HG03571 (cell line): ENCODE data around the gene PRKD1.
A peak's percentile ranks its signal among the peaks of the same experiment; 100 is the strongest.

Source experiments
- ATAC-seq: cut with Tn5 transposase; IDR thresholded peaks from one replicate; pipeline ENCODE4 v1.9.1; 2021; ENCODE audit not compliant: unreplicated experiment

Gene PRKD1

DNA sequence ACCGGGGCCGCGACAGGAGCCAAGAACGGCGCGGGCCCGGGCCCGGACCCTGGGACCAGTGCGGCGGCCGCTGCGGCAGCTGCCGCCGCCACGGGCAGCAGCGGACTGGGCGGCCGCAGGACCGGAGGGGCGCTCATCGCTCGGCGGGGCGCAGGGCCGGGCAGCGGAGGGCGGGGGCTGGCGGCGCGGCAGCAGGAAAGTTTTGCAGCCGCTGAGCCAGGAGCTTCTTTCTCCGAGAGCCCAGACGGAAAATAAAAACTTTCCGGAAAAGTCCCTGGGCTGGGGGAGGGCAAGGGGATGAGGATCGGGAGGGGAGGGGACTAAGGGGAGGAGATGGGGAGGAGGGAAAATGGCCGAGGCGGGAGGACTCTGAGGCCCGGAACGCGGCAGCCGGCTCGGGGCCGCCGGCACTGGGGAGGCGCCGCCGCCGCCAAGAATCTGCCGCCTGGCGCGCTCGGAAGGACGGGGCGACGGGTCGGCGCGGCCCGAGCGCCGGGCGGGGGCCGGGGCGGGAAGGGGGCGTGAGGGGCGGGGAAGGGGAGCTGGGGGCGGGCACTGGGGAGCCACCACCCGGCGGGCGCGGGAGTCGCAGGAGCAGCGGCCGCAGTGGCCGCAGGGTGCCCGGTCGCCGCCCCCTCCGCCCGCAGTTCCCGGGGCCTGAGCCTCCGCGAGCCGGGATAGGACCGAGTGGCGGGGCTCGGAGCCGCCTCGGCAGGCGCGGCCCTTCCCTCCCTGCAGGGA is at the start of gene PRKD1:
Gene PRKD1, minus strand, starts transcription at position 472 of the 741 bp plus-strand sequence.
- peak; percentile 49 for ATAC-seq

DNA sequence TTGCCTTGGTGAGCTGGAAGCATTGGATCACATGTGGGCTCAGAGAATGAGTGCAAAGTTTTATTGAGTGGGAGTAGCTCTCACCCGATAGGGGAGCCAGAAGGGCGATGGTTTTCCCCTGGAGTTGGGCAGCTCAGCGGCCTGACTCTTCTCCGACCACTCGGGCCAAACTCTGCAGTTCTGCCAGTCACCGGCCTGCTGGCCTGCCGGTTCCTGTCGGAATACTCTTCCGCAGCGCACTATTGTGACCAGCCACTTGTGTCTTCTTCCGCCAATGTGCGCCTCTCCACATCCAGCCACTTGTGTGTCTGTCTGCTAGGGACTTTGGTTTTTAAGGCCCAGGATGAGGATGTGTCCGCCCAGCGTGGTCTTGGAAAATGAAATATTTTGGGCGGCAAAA is 43.5 kb upstream of the PRKD1 start:
- ATAC-seq = no peak

DNA sequence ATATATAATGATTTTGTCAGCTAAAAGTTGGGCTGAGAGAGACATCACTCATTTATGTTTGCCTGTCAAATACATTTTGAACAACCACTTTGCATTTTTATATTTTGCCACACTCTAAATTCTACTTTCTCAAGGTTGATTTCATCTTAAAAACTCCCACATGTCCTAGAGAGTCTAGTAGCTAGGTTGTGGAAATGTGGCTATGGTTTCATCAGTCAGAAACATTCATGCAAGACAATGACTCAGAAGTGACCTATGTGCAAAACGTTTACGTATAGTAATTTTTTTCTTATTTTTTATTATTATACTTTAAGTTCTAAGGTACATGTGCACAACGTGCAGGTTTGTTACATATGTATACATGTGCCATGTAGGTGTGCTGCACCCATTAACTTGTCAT is 27.4 kb upstream of the PRKD1 start:
- no peak for ATAC-seq

DNA sequence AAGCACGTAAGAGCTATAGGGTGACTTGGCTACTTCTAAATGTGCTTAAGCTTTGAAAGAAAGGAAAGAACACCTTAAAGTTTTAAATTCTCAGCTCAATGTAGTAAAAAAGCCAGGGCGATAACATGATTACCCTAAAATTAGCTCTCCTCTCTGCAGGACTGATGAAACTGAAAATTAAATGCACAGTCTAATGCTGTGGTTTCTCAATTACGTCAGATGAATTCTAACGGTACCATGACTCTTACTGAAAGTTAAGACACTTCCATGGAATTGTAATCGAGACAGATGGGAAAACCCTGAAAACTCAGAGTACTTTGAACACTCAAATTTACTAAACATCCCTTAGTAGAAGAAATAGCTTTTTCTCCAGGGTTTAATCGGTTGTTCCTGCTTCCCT is 25.9 kb upstream of the PRKD1 start:
- no peak for ATAC-seq

DNA sequence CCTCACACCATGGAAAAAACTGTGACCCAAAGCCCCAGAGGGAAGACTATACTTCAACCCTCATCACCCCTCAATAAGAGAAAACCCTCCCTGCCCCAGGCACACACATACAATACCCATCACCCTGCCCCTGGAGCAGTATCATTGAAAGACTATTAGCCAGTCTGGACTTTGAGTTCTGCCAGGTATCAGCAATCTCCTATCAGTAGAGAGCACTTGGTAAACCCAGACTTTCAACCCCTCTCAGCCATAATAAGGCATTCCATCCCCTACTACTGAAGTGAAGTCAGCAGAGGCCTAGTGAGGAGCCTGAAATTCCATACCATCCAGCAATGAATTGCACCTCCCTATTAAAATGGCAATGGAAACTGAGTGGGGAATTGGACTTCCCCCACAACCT is 16.4 kb upstream of the PRKD1 start:
- ATAC-seq = no peak

DNA sequence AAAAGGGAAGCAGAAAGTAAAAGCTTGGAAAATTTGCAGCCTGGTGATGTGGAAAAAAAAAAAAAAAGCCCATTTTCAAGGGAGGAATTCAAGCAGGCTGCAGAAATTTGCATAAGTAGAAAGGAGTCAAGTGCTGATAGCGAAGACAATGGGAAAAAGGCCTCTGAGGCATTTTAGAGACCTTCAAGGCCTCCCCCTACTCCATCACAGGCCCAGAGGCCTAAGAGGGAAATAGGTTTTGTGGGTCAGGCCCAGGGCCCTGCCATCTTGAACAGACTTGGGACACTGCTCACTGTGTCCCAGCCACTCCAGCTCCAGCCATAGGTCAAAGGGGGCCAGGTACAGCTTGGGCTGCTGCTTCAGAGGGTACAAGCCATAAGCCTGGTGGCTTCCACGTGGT is 13.8 kb upstream of the PRKD1 start:
- no peak for ATAC-seq

DNA sequence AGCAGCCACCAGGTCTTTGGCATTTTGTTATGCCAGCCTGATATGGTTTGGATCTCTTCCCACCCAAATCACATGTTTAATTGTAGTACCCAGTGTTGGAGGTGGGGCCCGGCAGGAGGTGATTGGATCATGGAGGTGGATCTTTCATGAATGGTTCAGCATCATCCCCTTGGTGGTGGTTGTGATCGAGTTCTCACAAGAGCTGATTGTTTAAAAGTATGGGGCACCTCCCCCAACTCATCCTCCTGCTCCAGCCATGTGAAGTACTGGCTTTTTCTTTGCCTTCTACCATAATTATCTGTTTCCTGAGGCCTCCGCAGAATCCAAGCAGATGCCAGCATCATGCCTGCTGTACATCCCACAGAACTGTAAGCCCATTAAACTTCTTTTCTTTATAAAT is 12.8 kb upstream of the PRKD1 start:
- ATAC-seq = no peak

DNA sequence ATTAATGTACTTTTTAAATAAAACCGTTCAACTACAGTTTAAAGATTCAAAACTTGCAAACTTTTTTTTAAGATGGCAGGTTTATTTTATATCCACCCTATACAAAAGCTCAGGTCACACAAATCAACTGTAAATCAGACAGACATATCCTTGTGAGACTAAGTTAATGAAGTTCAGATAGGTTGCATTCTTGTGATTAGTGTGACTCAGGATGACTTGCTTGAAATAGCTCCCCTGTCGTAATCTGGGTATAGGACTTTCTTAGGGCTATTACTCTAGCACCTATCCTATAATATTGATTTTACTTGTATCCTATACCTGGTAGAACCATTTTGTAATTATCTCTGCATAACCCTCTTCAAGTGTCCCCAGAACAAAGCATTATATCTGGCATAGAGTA is 9.5 kb upstream of the PRKD1 start:
- ATAC-seq = no peak

DNA sequence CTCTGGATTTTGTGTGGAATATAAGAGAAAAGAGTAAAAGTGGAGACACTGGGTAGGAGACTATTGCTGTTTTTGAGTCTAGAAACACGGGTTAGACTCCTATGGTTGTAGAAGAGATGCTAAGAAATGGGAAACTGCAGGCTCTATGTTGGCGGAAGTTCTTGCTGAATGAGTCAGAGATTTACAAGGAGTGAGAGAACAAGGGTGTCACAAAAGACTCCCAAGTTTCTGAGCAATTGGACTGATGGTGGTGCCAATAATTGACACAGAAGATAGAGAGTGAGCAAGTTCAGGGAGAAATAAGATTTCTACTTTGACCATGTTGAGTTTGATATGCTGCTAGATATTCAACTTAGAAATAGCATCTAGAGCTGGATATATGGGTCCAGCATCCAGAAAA is 2.6 kb upstream of the PRKD1 start:
- ATAC-seq = no peak

DNA sequence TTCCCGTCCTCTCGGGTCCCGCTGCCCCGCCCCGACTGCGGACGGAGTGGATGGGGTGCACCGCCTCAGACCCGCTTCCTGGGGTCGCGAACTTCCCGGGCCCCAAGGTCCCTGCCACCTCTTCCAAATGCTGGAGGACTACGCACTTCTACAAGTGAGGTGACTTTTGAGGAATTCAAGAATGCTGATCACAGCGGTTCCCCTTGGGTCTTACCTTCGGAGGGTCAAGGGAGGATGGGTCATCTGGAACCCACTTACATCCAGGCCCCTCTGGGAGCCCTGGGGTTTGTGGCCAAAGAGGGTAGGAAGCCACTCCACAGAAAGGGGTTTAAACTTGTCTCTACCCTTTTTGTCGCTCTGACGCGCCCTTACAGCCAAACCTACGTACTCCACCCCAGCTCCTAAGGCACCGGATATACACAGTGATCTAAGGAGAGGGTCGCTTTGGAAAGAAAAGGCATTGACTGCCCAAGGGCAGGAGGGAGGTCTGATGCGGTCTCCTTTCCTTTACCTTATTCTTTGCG is 532 bp upstream of the PRKD1 start:
- ATAC-seq = no peak

DNA sequence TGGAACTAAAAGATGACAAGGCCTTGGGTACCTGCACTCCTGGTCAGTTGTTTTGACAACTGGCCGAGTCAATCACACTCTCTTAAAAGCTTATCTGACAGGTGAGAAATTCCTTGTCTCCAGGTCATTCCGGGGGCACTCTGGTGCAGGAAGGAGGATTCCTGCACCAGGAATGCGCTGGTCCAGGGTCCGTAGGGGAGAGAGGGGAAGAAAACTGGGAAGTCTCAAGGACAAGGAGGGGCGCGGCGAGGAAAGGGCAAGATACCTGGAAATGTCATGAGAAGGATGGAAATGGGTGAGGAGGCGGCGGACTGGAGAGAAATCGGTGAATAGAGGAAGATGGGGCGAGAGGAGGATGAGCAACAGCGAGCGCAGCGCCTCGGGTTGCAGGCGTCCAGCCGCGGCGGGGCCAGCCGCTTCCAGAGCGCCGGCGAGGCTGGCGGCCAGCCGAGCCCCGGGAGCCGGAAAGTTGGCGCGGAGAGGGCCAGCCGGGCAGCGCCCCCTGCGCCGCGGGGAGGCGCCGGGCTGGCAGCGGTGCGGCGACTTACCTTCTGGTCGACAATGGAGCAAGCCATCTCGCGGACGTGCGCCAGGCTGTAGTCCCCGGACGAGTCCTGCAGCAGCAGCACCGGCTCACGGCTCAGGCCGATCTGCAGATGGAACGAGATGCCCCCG is 809 bp downstream of the PRKD1 start:
- ATAC-seq = peak; percentile 32

DNA sequence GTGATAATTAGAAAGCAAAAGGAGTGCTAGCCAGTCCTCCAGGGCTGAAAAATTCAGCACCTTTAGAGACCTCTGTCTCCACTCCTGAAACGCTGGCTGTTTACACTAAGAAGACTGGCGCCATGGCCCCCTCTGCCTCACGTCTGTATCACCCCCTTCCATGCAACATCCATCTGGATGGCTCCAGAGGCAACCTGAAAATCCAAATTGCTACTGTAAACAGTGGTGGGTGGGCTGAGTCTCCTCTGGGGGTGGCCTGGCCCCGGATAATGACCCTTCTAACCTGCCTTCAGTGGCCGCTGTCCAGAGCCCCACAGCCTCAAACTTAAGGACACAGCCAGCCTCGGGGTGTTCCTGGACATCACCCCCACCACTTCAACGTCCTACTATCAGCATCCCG is 1.4 kb downstream of the PRKD1 start:
- no peak for ATAC-seq

DNA sequence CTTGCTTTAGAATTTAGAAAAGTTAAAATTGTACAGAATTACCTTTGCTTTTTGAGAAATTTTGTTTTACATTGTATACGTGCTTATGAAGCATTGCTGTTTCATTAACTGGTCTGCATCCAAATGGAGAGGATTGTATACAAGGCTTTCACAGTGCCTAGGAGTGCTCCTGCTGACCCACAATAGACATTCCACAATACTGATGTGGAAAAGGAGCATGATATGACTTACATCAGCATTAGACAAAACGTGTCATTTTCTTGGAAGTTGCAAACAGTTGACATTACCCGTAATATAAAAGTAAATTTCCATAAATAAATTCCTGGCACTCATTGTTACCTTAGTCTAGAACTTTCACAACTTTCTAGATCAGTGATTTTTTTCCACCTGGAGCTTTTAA is 1.9 kb downstream of the PRKD1 start:
- no peak for ATAC-seq

DNA sequence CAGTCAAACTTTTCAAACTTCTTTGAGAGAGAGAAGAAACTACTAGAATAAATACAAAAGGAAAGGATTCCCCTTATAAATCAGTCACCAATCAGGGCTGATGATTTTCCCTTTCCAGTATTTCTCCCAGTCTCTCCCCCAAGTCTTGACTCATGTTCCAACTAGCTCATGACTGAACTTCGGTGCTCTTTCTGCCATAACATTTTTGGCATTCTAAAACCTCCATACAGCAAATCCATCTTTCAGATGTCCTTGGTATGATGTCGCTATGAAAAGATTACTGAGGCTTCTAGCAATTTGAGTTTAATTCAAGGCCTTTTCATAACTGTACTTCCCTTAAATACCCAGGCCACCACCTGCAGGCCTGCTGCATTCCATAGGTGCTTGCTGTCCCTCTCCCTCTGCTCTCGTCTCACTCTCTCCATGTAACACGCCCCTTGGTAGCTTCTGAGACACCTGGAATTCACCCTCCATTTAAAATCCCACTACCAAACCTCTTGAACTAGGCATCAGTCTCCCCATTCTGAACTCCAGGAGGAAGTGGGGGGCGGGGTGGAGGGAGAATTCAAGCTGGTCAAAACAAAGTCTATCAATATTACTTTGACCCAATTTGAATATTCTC is 2.4 kb downstream of the PRKD1 start:
- ATAC-seq = no peak

DNA sequence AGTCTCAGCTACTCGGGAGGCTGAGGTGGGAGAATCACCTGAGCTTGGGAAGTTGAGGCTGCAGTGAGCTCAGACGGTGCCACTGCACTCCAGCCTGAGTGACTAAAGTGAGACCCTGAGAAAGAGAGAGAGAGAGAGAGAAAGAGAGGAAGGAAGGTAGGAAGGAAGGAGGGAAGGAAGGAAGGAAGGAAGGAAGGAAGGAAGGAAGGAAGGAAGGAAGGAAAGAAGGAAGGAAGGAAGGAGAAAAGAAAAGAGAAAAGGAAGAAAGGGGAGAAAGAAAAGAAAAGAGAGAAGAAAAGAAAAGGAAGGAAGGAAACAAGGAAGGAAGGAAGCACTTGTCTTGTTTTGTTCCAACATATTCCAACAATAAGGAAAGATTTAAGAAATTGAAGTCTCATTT is 7.8 kb downstream of the PRKD1 start:
- no peak for ATAC-seq

DNA sequence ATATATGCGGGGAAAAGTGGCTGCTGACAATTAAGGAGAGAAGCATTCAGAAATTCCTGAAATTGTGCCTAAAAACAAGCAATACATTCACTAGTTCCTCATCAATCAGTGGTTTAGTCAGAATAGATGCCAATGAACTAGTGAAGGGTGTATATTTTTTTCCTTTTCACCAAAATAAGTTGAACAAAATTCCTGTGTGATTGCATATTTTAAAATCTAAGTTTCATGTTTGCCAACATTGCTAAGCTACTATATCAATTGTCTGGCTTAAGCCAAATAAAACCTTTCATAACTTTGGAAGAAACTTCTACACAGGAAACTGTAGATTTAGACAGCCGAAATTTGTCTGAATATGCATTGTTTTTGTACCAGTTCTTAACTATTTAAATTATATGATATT is 8.7 kb downstream of the PRKD1 start:
- ATAC-seq = no peak

DNA sequence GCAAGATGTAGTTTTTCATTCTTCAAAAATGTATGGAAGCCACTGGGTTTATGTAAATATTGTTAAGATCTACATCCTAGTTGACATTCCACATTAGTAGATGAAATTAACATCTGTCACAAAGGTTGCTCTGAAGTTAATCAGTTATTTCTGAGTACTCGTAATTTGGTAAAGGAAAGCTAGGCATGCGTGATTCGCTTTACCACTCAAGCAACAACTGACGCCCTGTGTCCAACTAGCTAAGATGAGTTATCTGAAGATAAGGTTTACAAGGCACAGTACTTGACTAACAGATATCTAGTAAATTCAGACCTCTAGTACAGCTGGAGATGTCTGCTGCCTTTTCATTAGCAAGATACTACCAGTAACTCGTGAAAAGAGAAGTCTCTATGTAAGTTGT is 14.1 kb downstream of the PRKD1 start:
- ATAC-seq = no peak

DNA sequence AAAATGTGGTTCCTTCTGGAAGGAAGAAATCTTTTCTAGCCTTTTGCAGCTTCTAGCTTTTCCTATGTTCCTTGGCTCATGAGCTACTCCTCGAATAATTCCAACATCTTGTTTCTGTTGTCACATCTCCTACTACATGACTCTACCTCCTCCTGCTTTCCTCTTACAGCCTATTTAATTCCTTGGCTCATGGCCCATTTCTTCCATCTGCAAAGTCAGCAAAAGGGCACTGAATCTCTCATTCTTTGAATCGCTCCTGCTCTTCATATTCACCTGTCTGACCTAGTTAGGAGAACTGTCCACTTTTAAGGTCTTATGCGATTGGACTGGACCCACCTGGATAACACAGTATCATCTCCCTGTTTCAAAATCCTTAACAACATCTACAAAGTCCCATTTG is 15.8 kb downstream of the PRKD1 start:
- ATAC-seq = no peak

DNA sequence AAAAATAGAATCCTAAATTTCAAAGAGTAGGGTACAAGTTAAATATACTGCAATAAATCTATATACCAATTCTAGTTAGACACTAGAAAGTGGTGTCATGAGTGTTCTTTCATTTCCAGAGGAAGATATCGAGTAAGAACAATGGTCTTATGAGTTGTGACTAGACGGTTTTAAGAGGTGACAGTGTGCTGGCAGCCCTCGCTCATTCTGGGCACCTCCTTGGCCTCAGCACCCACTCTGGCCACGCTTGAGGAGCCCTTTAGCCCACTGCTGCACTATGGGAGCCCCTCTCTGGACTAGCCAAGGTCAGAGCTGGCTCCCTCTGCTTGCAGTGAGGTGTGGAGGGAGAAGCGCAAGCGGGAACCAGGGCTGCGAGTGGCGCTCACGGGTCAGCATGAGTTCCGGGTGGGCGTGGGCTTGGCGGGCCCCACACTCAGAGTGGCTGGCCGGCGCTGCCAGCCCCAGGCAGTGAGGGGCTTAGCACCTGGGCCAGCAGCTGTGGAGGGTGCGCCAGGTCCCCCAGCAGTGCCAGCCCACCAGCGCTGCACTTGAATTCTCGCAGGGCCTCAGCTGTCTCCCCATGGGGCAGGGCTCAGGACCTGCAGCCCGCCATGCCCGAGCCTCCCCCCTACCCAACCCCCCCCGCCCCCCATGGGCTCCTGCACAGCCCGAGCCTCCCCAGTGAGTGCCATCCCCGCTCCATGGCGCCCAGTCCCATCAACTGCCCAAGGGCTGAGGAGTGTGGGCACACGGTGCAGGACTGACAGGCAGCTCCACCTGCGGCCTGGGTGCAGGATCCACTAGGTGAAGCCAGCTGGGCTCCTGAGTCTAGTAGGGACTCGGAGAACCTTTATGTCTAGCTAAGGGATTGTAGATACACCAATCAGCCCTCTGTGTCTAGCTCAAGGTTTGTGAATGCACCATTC is 18.7 kb downstream of the PRKD1 start:
- no peak for ATAC-seq

DNA sequence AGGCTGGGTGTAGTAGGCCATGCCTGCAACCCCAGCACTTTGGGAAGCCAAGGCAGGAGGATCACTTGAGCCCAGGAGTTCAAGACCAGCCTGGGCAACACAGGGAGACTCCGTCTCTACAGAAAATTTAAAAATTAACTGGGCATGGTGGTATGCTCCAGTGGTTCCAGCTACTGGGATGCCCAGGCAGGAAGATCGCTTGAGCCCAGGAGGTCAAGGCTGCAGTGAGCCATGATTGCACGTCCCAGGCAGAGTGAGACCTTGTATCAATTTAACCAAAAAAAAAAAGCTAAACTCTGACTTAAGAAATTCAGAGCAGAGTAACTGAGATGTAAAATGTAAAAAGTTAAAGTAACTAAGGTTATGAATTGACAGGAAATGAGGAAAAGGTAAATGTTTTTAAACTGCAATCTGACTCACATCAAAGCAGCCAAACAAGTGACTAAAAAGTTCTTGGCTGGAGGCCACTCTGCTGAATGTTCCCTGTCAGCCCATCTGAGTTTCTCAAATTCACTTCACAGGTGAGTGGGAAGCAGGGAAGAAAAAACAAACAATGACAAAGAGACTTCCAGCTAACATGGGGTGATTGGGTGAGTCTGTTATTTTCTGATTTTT is 21.3 kb downstream of the PRKD1 start:
- ATAC-seq = no peak

DNA sequence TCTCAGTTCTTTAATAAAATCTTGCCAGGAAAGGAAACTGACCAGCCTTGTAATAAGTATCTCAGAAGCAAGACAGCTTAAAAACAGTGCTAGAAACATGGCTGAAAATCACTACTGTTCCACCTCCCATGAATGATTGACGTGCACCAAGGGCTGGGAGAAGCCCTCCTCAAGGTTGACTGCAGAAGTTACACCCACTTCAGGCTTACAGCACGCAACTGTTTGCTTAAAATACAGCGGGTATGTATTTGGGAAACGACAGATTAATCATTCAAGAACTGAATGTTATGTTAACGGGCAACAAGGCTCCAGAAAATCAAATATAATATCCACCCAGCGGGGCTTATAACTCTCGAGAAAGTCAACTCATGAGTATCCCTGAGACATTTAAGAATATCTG is 22.1 kb downstream of the PRKD1 start:
- no peak for ATAC-seq
